BLaER1 treated with 17β-estradiol and CSF1 and Interleukin-3, amounts not matched to agents 10 nM and 100 nM (cell line): ENCODE measurements around the gene PTPRE.

Experiments used
- H3K27ac ChIP-seq, 11 experiments: shearing (Covaris generic); formaldehyde crosslinking; 2 replicates each; pipeline ENCODE4 v1.8.1; 2022
- H3K27me3 ChIP-seq, 11 experiments: shearing (Covaris generic); formaldehyde crosslinking; 2 replicates each; pipeline ENCODE4 v1.8.1; 2022
- H3K36me3 ChIP-seq, 11 experiments: shearing (Covaris generic); formaldehyde crosslinking; 2 replicates each; pipeline ENCODE4 v1.8.1; 2022
- H3K4me1 ChIP-seq, 10 experiments: shearing (Covaris generic); formaldehyde crosslinking; 2 replicates each; pipeline ENCODE4 v1.8.1; 2022
- H3K4me2 ChIP-seq, 11 experiments: shearing (Covaris generic); formaldehyde crosslinking; 2 replicates each; pipeline ENCODE4 v1.8.1; 2022
- H3K4me3 ChIP-seq, 10 experiments: shearing (Covaris generic); formaldehyde crosslinking; 2 replicates each; pipeline ENCODE4 v1.8.1; 2022
- H3K9ac ChIP-seq, 11 experiments: shearing (Covaris generic); formaldehyde crosslinking; 2 replicates each; pipeline ENCODE4 v1.8.1; 2022
- H3K9me3 ChIP-seq, 11 experiments: shearing (Covaris generic); formaldehyde crosslinking; replicated peaks in 1 of 11; 2 replicates each; pipeline ENCODE4 v1.8.1; 2022
- H4K20me1 ChIP-seq, 11 experiments: shearing (Covaris generic); formaldehyde crosslinking; 2 replicates each; pipeline ENCODE4 v1.8.1; 2022
- Cebpa-rat ChIP-seq, 11 experiments: shearing (Covaris generic); IDR thresholded peaks; 2 replicates each; pipeline ENCODE4 v1.8.1; 2022

Gene PTPRE

DNA sequence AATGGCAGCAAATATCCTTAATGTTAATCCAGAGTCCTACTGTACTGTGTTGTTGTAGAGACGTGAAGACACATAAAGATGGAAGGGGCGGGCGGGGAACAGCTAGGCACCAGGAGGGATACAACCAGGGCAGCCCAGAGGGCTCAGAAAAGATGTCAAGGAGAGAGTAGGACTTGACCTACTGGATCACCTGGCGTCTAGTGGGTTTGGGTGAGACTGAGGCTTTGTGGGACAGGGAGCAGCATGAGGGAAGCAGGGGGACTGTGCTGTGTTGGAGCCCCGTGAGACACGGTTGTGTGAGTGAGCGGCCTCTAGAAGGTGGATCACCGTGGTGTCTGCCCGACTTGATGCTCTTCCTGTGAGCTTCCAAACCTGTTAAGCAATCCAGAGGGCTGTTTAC is 68.0 kb downstream of the PTPRE start:
- H4K20me1 ChIP-seq = no peaks in the 10 kb centered on the region
- peaks cover 0 to 5% (median 0%) of the 10 kb centered on the region in 11 experiments; a peak in 1 of 22 replicates for H3K36me3 ChIP-seq
- no peak for TF ChIP-seq Cebpa-rat (IDR thresholded peaks at IDR 0.05)
- no peaks in the 10 kb centered on the region for H3K27me3 ChIP-seq
- peaks cover 10 to 79% (median 24%) of the 10 kb centered on the region in 10 experiments for H3K4me1 ChIP-seq
- peaks cover 3 to 10% (median 7%) of the 10 kb centered on the region in 11 experiments for H3K9me3 ChIP-seq
- H3K9ac ChIP-seq = no peak overlapping the region
- H3K4me3 ChIP-seq = no peak overlapping the region
- H3K27ac ChIP-seq = no peak overlapping the region
- H3K4me2 ChIP-seq = no peak overlapping the region

GRCh38 chr10:127976286-127976685 is 69.4 kb downstream of the PTPRE start:
- Histone ChIP-seq H3K36me3 (peaks cover 0 to 7% (median 0%) of the 10 kb centered on the region in 11 experiments; a peak in 1 of 22 replicates), H3K9me3 (peaks cover 16 to 24% (median 21%) of the 10 kb centered on the region in 11 experiments), H3K4me3 (no peak overlapping the region), H3K27ac (no peak overlapping the region), H3K9ac (no peak overlapping the region), H3K27me3 (no peaks in the 10 kb centered on the region), H3K4me1 (peaks cover 10 to 76% (median 24%) of the 10 kb centered on the region in 10 experiments), H3K4me2 (peak overlapping the region in 3 of 11 experiments; percentile 66 to 86 (median 80); a peak in 4 of 22 replicates), H4K20me1 (no peaks in the 10 kb centered on the region)
- TF ChIP-seq Cebpa-rat (IDR thresholded peaks at IDR 0.05) = no peak

DNA sequence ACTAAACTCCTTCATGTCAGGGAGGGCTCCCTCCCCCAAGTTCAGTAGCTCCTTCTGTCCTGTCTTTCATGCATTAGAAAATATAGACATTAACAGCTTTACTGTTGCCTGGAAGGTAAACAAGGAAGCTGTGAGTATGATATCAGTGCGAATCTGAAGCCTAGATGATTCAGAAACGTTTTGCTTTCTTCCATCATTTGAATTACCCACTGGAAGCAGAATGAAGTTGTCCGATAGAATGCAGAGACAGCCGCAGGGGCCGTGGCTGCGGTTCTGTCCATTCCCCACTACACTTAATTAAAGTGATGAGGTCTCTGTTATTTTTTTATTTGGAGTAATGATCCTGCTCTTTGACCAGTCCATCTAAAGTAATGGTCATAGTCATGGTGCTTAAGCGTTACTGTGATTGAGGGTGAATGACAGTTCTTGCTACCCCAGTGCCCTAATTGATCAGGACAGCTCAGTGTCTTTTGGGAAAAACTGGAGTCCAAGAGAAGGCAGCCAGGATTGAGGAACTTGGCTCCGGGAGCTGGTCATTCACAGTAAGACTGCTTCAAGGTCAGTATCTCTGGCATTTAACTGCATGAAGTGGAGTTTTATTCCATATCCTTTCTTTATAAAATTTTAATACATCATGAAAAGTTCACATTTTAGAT is 69.9 kb downstream of the PTPRE start:
- no peak for TF ChIP-seq Cebpa-rat (IDR thresholded peaks at IDR 0.05)
- H3K36me3 ChIP-seq = peaks cover 0 to 7% (median 0%) of the 10 kb centered on the region in 11 experiments; a peak in 1 of 22 replicates
- no peaks in the 10 kb centered on the region for H4K20me1 ChIP-seq
- peak overlapping the region in 3 of 11 experiments; percentile 66 to 86 (median 80); a peak in 6 of 22 replicates for H3K4me2 ChIP-seq
- H3K27ac ChIP-seq = no peak overlapping the region
- no peaks in the 10 kb centered on the region for H3K27me3 ChIP-seq
- no peak overlapping the region for H3K9ac ChIP-seq
- peaks cover 16 to 27% (median 21%) of the 10 kb centered on the region in 11 experiments for H3K9me3 ChIP-seq
- H3K4me3 ChIP-seq = no peak overlapping the region
- peaks cover 10 to 71% (median 24%) of the 10 kb centered on the region in 10 experiments for H3K4me1 ChIP-seq

- peaks cover 10 to 64% (median 24%) of the 10 kb centered on the region in 10 experiments for H3K4me1 ChIP-seq
- no peak for TF ChIP-seq Cebpa-rat (IDR thresholded peaks at IDR 0.05)
- peak overlapping the region in 1 of 11 experiments; percentile 1; a peak in 1 of 22 replicates for H3K9ac ChIP-seq
- no peaks in the 10 kb centered on the region for H4K20me1 ChIP-seq
- H3K27me3 ChIP-seq = no peaks in the 10 kb centered on the region
- peaks cover 0 to 7% (median 0%) of the 10 kb centered on the region in 11 experiments; a peak in 1 of 22 replicates for H3K36me3 ChIP-seq
- peaks cover 16 to 27% (median 21%) of the 10 kb centered on the region in 11 experiments for H3K9me3 ChIP-seq
- peak overlapping the region in 5 of 11 experiments; percentile 46 to 86 (median 66); a peak in 10 of 22 replicates for H3K4me2 ChIP-seq
- H3K27ac ChIP-seq = peak overlapping the region in 2 of 11 experiments; percentile 23 to 39; a peak in 2 of 22 replicates
- H3K4me3 ChIP-seq = no peak overlapping the region
These were observed 70.6 kb downstream of the PTPRE start for GRCh38 chr10:127977357-127978009.

GRCh38 chr10:127978481-127978880 is 71.6 kb downstream of the PTPRE start:
- Histone ChIP-seq H3K9ac (no peak overlapping the region; a peak in 1 of 22 replicates), H3K36me3 (peaks cover 0 to 7% (median 0%) of the 10 kb centered on the region in 11 experiments; a peak in 2 of 22 replicates), H3K27me3 (no peaks in the 10 kb centered on the region), H3K9me3 (peaks cover 16 to 27% (median 22%) of the 10 kb centered on the region in 11 experiments), H3K4me1 (peaks cover 7 to 54% (median 18%) of the 10 kb centered on the region in 10 experiments), H3K27ac (peak overlapping the region in 2 of 11 experiments; percentile 10 to 39; a peak in 2 of 22 replicates), H3K4me2 (peak overlapping the region in 5 of 11 experiments; percentile 20 to 86 (median 66); a peak in 7 of 22 replicates), H3K4me3 (no peak overlapping the region), H4K20me1 (no peaks in the 10 kb centered on the region)
- no peak for TF ChIP-seq Cebpa-rat (IDR thresholded peaks at IDR 0.05)

- H3K27ac ChIP-seq = peak overlapping the region in 2 of 11 experiments; percentile 10 to 39; a peak in 3 of 22 replicates
- H3K27me3 ChIP-seq = no peaks in the 10 kb centered on the region
- H4K20me1 ChIP-seq = no peaks in the 10 kb centered on the region
- H3K9ac ChIP-seq = peak overlapping the region in 1 of 11 experiments; percentile 35; a peak in 2 of 22 replicates
- H3K4me3 ChIP-seq = no peak overlapping the region
- peaks cover 0 to 12% (median 0%) of the 10 kb centered on the region in 11 experiments; a peak in 5 of 22 replicates for H3K36me3 ChIP-seq
- TF ChIP-seq Cebpa-rat (IDR thresholded peaks at IDR 0.05) = no peak
- peaks cover 17 to 30% (median 23%) of the 10 kb centered on the region in 11 experiments for H3K9me3 ChIP-seq
- peak overlapping the region in 5 of 11 experiments; percentile 20 to 86 (median 66); a peak in 8 of 22 replicates for H3K4me2 ChIP-seq
- peaks cover under 1 to 51% (median 13%) of the 10 kb centered on the region in 10 experiments for H3K4me1 ChIP-seq
These were observed 72.1 kb downstream of the PTPRE start for GRCh38 chr10:127979045-127979444.

- no peaks in the 10 kb centered on the region for H4K20me1 ChIP-seq
- peak overlapping the region in 3 of 11 experiments; percentile 66 to 86 (median 80); a peak in 5 of 22 replicates for H3K4me2 ChIP-seq
- H3K36me3 ChIP-seq = peaks cover 0 to 17% (median 0%) of the 10 kb centered on the region in 11 experiments; a peak in 7 of 22 replicates
- H3K9me3 ChIP-seq = peaks cover 20 to 36% (median 25%) of the 10 kb centered on the region in 11 experiments
- no peak overlapping the region for H3K4me3 ChIP-seq
- no peak overlapping the region for H3K9ac ChIP-seq
- H3K4me1 ChIP-seq = peaks cover 0 to 52% (median 9%) of the 10 kb centered on the region in 10 experiments; a peak in 10 of 20 replicates
- H3K27ac ChIP-seq = no peak overlapping the region
- H3K27me3 ChIP-seq = no peaks in the 10 kb centered on the region
- TF ChIP-seq Cebpa-rat (IDR thresholded peaks at IDR 0.05) = no peak
These were observed 72.7 kb downstream of the PTPRE start for GRCh38 chr10:127979566-127979965.

- peaks cover 0 to 22% (median 0%) of the 10 kb centered on the region in 11 experiments; a peak in 7 of 22 replicates for H3K36me3 ChIP-seq
- peaks cover 21 to 48% (median 30%) of the 10 kb centered on the region in 11 experiments for H3K9me3 ChIP-seq
- H3K4me1 ChIP-seq = peaks cover 0 to 62% (median 9%) of the 10 kb centered on the region in 10 experiments; a peak in 10 of 20 replicates
- no peaks in the 10 kb centered on the region for H4K20me1 ChIP-seq
- H3K4me3 ChIP-seq = no peak overlapping the region
- TF ChIP-seq Cebpa-rat (IDR thresholded peaks at IDR 0.05) = no peak
- no peak overlapping the region for H3K27ac ChIP-seq
- H3K27me3 ChIP-seq = no peaks in the 10 kb centered on the region
- no peak overlapping the region for H3K9ac ChIP-seq
- H3K4me2 ChIP-seq = no peak overlapping the region
These were observed 74.0 kb downstream of the PTPRE start for GRCh38 chr10:127980898-127981297.
